ENCODE measurements around the gene NR1D2.

DNA sequence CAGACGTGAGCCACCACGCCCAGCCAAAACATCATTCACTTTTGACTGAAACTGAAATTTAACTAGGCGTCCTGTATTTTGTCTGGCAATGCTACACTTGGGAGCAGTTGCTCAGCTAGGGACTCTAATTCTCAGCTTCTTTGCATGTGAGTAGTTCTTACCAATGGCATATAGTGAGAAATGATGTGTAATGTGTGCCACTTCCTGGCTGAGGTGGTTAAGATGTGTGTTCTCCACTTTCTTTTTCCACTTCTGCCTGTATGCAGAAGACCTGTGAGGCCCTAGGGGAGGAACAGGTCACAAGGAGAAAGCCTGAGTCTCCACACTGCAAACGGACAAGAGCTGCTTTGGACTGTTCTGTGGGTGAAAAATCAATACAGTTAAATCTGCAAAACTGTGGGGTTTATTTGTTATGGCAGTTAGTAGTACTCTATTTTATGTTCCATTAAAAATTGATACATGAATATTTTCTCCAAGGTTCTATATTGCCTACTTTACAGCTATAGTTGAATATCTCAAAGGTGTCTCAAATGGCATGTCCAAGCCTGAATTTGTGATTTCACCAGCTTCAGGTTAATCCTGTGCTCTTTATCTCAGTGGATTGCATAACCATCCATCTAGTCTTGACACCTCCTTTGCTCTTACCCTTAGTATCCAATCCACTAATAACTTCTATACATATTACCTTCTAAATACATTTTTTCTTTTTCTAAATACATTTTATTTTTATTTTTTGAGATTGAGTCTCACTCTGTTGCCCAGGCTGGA lies 59.3 kb downstream of the NR1D2 start:
- TF ChIP-seq CTCF (IDR thresholded peaks at IDR 0.05): no peak
- TF ChIP-seq POLR2A (IDR thresholded peaks at IDR 0.05): no peak
